ENCODE results near the gene PTPRN2.

Gene PTPRN2

DNA sequence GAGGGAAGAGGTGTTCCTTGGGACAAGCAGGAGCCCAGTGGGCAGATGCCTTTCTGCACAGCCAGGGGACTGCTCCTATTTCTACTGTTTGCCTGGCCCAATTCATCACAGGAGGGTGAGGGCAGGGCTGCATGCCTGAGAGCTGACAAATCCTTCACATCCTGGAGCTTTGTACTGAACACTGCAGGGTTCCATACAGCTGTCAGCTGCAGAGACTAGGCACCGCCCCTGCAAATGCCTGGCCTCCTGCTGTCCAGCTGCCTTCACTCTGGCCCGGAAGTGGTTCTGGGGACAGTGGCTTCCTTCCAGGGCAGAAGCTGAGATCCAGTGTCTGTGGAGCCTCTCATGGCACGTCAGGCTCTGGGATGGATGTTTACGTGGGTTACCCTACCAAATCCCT lies 780.1 kb downstream of the PTPRN2 start:
- peaks cover 18% of the 10 kb centered on the region for H3K9me3 ChIP-seq (replicated peaks; ENCODE audit: low read length)
- H3K4me1 ChIP-seq (ENCODE audit: control insufficient read depth, insufficient read depth, low read length), result no peaks in the 10 kb centered on the region
- H3K4me3 ChIP-seq (ENCODE audit: low read length), result no peak overlapping the region
- H3K27me3 ChIP-seq (ENCODE audit: control insufficient read depth, insufficient read depth, low read length), result no peaks in the 10 kb centered on the region
- no peak overlapping the region for H3K9ac ChIP-seq (ENCODE audit: low read depth, low read length)
- H3K36me3 ChIP-seq (ENCODE audit: insufficient read depth, low read length), result no peaks in the 10 kb centered on the region
- H3K4me2 ChIP-seq (ENCODE audit: low read length), result no peak overlapping the region

DNA sequence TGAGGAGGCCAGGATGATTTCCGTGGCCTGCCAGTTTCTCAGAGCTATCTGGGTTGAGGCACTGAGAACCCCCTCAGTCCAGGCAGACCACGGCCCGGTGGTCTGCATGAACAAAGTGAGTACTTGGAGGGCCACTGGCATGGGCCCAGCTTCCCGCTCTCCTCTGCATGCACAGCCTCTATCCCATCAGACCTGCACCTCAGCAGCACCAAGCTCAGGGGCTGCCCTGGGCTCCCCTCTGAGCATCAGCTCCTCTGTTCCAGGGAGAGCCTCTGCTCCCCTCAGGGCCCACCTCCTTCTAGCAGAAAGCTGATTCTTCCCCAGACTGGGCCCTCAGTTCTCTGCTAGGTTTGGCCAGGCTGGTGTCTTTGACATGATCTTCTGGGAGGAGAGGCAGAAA lies 780.9 kb downstream of the PTPRN2 start:
- no peak overlapping the region for H3K9ac ChIP-seq (ENCODE audit: low read depth, low read length)
- H3K9me3 ChIP-seq (replicated peaks; ENCODE audit: low read length), result peaks cover 18% of the 10 kb centered on the region
- H3K27me3 ChIP-seq (ENCODE audit: control insufficient read depth, insufficient read depth, low read length), result no peaks in the 10 kb centered on the region

DNA sequence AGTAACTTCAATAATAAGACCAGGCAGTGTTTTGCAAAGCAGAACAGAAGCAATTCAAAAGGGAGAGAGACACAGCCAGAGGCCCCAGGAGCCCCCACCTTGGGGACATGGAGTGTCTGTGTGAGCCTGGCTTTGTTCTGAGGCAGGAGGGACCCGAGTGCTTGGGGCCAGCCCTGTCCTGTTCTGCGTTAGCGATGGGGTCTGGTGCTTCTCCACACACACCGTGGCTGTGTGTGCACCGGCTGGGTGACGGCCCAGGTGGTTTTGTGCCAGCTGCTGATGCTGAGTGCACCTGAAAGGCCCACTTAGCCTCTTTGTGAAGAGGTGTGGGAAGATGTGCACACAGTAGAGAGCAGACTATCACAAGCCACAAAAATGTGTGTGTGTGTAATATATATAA lies 781.9 kb downstream of the PTPRN2 start:
- Histone ChIP-seq H3K36me3 (ENCODE audit: insufficient read depth, low read length) (no peaks in the 10 kb centered on the region), H3K4me2 (ENCODE audit: low read length) (no peak overlapping the region), H3K4me3 (ENCODE audit: low read length) (no peak overlapping the region), H3K27me3 (ENCODE audit: control insufficient read depth, insufficient read depth, low read length) (no peaks in the 10 kb centered on the region), H3K9ac (ENCODE audit: low read depth, low read length) (no peak overlapping the region), H3K9me3 (replicated peaks; ENCODE audit: low read length) (peaks cover 18% of the 10 kb centered on the region), H3K4me1 (ENCODE audit: control insufficient read depth, insufficient read depth, low read length) (no peaks in the 10 kb centered on the region)

More for the DNA sequence above, 780.9 kb downstream of the PTPRN2 start:
- H3K4me3 ChIP-seq (ENCODE audit: low read length), result no peak overlapping the region
- H3K4me1 ChIP-seq (ENCODE audit: control insufficient read depth, insufficient read depth, low read length), result no peaks in the 10 kb centered on the region
- H3K36me3 ChIP-seq (ENCODE audit: insufficient read depth, low read length), result no peaks in the 10 kb centered on the region
- H3K4me2 ChIP-seq (ENCODE audit: low read length), result no peak overlapping the region

GRCh38 chr7:157803906-157804305 lies 783.7 kb downstream of the PTPRN2 start:
- Histone ChIP-seq H3K9ac (ENCODE audit: low read depth, low read length) (no peak overlapping the region), H3K4me3 (ENCODE audit: low read length) (no peak overlapping the region), H3K27me3 (ENCODE audit: control insufficient read depth, insufficient read depth, low read length) (no peaks in the 10 kb centered on the region), H3K36me3 (ENCODE audit: insufficient read depth, low read length) (no peaks in the 10 kb centered on the region), H3K9me3 (replicated peaks; ENCODE audit: low read length) (peaks cover 8% of the 10 kb centered on the region), H3K4me1 (ENCODE audit: control insufficient read depth, insufficient read depth, low read length) (no peaks in the 10 kb centered on the region), H3K4me2 (ENCODE audit: low read length) (no peak overlapping the region)

- Histone ChIP-seq H3K4me1 (ENCODE audit: control insufficient read depth, insufficient read depth, low read length) (no peaks in the 10 kb centered on the region), H3K36me3 (ENCODE audit: insufficient read depth, low read length) (no peaks in the 10 kb centered on the region), H3K27me3 (ENCODE audit: control insufficient read depth, insufficient read depth, low read length) (no peaks in the 10 kb centered on the region), H3K4me2 (ENCODE audit: low read length) (no peak overlapping the region), H3K9me3 (replicated peaks; ENCODE audit: low read length) (peaks cover 5% of the 10 kb centered on the region), H3K4me3 (ENCODE audit: low read length) (no peak overlapping the region), H3K9ac (ENCODE audit: low read depth, low read length) (no peak overlapping the region)
These were observed 785.5 kb downstream of the PTPRN2 start for GRCh38 chr7:157801971-157802675.

DNA sequence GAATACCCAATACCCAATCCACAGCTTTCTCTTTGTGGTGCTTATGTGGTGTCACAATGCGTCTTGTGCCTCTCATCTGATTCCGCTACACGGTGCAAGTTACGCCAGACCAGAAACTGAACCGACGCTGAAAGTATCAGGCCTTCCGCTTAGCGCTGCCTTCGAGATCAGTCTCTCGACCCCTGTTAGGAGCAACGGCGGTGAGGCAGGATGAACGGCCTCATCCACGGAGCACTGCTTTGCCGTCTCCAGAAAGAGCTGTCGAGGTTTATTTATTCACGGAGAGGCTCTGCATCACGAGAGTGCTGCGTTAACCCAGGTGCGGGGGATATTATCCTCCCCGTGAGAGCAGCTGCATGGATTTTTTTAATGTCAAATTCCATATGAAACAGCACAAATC lies 786.5 kb downstream of the PTPRN2 start:
- H3K4me1 ChIP-seq (ENCODE audit: control insufficient read depth, insufficient read depth, low read length), result no peaks in the 10 kb centered on the region
- H3K27me3 ChIP-seq (ENCODE audit: control insufficient read depth, insufficient read depth, low read length), result no peaks in the 10 kb centered on the region
- no peaks in the 10 kb centered on the region for H3K36me3 ChIP-seq (ENCODE audit: insufficient read depth, low read length)
- H3K4me3 ChIP-seq (ENCODE audit: low read length), result no peak overlapping the region
- H3K9me3 ChIP-seq (replicated peaks; ENCODE audit: low read length), result peaks cover 10% of the 10 kb centered on the region
- H3K4me2 ChIP-seq (ENCODE audit: low read length), result no peak overlapping the region
- H3K9ac ChIP-seq (ENCODE audit: low read depth, low read length), result no peak overlapping the region

DNA sequence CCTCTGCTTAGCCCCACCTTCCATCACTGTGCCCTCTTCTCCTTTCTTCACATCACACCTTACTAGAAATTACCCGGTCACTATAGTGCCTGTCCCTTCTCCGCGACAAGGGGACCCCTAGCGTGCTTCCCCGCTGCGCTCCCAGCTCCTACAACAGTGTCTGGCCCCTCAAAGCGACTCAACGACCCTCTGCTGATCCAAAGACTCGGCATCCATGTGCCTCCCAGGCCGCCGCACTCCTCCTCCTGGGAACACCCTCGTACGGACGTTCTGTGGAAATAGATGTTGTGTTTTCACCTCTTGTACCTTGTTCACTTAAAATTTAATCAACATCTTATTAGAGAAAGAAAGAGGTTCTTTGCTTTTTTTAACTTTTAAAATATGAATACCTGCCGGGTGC lies 787.3 kb downstream of the PTPRN2 start:
- H3K4me2 ChIP-seq (ENCODE audit: low read length), result no peak overlapping the region
- H3K9me3 ChIP-seq (replicated peaks; ENCODE audit: low read length), result peaks cover 16% of the 10 kb centered on the region
- no peak overlapping the region for H3K4me3 ChIP-seq (ENCODE audit: low read length)
- no peaks in the 10 kb centered on the region for H3K4me1 ChIP-seq (ENCODE audit: control insufficient read depth, insufficient read depth, low read length)
- no peak overlapping the region for H3K9ac ChIP-seq (ENCODE audit: low read depth, low read length)
- H3K36me3 ChIP-seq (ENCODE audit: insufficient read depth, low read length), result no peaks in the 10 kb centered on the region
- no peaks in the 10 kb centered on the region for H3K27me3 ChIP-seq (ENCODE audit: control insufficient read depth, insufficient read depth, low read length)

DNA sequence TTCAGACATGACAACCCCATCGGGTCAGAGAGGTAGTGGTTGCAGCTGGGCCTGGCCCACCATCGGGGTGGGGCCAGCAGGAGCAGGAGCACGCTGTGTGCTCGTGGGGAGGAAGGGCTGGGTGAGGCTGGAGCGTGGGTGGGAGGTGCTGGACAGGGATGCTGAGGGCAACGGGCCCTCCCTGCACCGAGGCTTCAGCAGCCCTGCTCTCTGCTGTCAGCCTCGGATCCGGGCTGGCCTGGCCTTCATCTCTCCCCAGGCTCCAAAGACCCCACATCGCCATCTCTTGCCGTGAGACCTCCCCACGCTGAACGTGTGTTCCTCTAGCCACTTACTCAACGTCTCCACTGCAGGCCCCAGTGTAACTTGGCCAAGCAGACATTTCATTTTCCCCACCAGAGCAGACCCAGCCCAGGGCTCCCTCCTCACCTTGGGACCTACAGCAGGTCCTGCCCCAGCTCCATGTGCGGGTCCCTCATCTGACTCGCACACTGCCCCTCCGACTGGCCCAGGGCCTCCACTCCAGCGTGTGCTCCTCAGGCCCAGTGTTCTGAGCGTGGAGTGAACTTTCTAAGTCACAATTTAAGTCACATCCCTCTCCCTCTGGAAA lies 788.4 kb downstream of the PTPRN2 start:
- no peaks in the 10 kb centered on the region for H3K4me1 ChIP-seq (ENCODE audit: control insufficient read depth, insufficient read depth, low read length)
- no peaks in the 10 kb centered on the region for H3K36me3 ChIP-seq (ENCODE audit: insufficient read depth, low read length)
- H3K4me2 ChIP-seq (ENCODE audit: low read length), result no peak overlapping the region
- no peak overlapping the region for H3K4me3 ChIP-seq (ENCODE audit: low read length)
- no peak overlapping the region for H3K9ac ChIP-seq (ENCODE audit: low read depth, low read length)
- H3K27me3 ChIP-seq (ENCODE audit: control insufficient read depth, insufficient read depth, low read length), result no peaks in the 10 kb centered on the region
- H3K9me3 ChIP-seq (replicated peaks; ENCODE audit: low read length), result peaks cover 16% of the 10 kb centered on the region

DNA sequence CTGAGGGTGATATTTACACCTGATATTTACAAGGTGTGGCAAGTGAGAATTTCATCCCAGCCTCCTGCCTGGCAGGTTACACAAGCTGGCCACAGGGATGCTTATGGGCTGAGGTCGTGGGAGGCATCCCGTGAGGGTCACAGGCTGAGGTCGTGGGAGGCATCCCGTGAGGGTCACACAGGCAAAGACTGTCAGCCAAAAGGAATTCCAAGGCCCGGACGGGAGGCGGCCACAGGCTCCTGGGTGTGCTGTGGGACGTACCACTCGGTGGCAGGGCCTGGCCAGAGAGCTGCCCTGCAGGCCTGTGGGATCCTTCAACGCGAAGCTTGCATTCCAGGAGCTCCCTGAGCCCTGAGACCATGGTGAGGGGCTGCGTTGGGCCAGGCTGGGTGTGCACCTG lies 790.3 kb downstream of the PTPRN2 start:
- no peak overlapping the region for H3K4me3 ChIP-seq (ENCODE audit: low read length)
- H3K27me3 ChIP-seq (ENCODE audit: control insufficient read depth, insufficient read depth, low read length), result no peaks in the 10 kb centered on the region
- no peaks in the 10 kb centered on the region for H3K4me1 ChIP-seq (ENCODE audit: control insufficient read depth, insufficient read depth, low read length)
- H3K4me2 ChIP-seq (ENCODE audit: low read length), result no peak overlapping the region
- H3K36me3 ChIP-seq (ENCODE audit: insufficient read depth, low read length), result no peaks in the 10 kb centered on the region
- no peak overlapping the region for H3K9ac ChIP-seq (ENCODE audit: low read depth, low read length)
- peaks cover 22% of the 10 kb centered on the region for H3K9me3 ChIP-seq (replicated peaks; ENCODE audit: low read length)

DNA sequence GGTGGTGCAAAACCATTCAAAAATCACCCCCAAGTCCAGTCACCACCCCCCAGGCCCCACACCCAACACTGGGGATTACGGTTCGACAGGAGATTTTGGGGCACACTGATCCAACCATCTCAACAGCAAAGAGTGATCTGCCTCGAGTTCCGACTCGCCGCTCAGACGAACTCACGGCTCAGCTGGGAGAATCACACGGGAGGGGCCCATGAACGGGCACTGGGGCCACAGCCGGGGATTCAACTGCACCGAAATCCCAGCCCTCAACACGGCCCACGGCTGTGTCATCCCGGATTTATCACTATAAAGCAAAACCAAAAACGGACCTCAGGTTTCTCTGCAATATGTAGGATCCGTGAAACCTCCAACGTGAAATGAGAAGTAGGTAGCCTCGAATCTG lies 790.8 kb downstream of the PTPRN2 start:
- no peak overlapping the region for H3K4me2 ChIP-seq (ENCODE audit: low read length)
- no peaks in the 10 kb centered on the region for H3K27me3 ChIP-seq (ENCODE audit: control insufficient read depth, insufficient read depth, low read length)
- H3K4me1 ChIP-seq (ENCODE audit: control insufficient read depth, insufficient read depth, low read length), result no peaks in the 10 kb centered on the region
- H3K4me3 ChIP-seq (ENCODE audit: low read length), result no peak overlapping the region
- H3K36me3 ChIP-seq (ENCODE audit: insufficient read depth, low read length), result no peaks in the 10 kb centered on the region
- peaks cover 22% of the 10 kb centered on the region for H3K9me3 ChIP-seq (replicated peaks; ENCODE audit: low read length)
- H3K9ac ChIP-seq (ENCODE audit: low read depth, low read length), result no peak overlapping the region

- Histone ChIP-seq H3K4me1 (ENCODE audit: control insufficient read depth, insufficient read depth, low read length) (no peaks in the 10 kb centered on the region), H3K4me2 (ENCODE audit: low read length) (no peak overlapping the region), H3K9me3 (replicated peaks; ENCODE audit: low read length) (peaks cover 22% of the 10 kb centered on the region), H3K4me3 (ENCODE audit: low read length) (no peak overlapping the region), H3K9ac (ENCODE audit: low read depth, low read length) (no peak overlapping the region), H3K36me3 (ENCODE audit: insufficient read depth, low read length) (no peaks in the 10 kb centered on the region), H3K27me3 (ENCODE audit: control insufficient read depth, insufficient read depth, low read length) (no peaks in the 10 kb centered on the region)
These were observed 792.0 kb downstream of the PTPRN2 start for GRCh38 chr7:157795643-157796042.

DNA sequence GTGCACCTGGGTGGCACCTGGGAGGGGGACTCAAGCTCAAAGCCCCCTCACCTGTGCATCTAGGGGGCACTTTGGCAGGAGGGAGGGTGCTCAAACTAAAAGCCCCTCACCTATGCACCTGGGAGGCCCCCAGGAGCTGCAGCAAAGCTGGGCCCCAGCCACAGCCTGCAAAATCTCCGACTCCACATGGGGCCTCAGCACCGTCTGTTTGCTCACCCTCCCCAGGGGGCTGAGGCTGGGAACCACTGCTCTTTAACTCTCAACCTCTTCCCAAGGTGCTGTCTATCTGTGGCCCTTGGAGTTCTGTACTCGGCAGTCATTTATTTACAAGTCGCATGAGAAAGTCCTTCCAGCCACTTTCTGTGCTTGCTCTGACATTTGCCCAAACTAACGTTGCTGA lies 792.4 kb downstream of the PTPRN2 start:
- H3K27me3 ChIP-seq (ENCODE audit: control insufficient read depth, insufficient read depth, low read length), result no peaks in the 10 kb centered on the region
- H3K4me3 ChIP-seq (ENCODE audit: low read length), result no peak overlapping the region

More for the DNA sequence above, 792.4 kb downstream of the PTPRN2 start:
- H3K36me3 ChIP-seq (ENCODE audit: insufficient read depth, low read length), result no peaks in the 10 kb centered on the region
- H3K4me1 ChIP-seq (ENCODE audit: control insufficient read depth, insufficient read depth, low read length), result no peaks in the 10 kb centered on the region
- no peak overlapping the region for H3K9ac ChIP-seq (ENCODE audit: low read depth, low read length)
- H3K4me2 ChIP-seq (ENCODE audit: low read length), result no peak overlapping the region
- peaks cover 22% of the 10 kb centered on the region for H3K9me3 ChIP-seq (replicated peaks; ENCODE audit: low read length)
